HCT116 (cell line): ENCODE results near the gene SNAPC2. TPM values are rescaled to one million over a fixed set of nuclear protein-coding genes. Genes with fewer than 3 reads are reported as not detected.
A peak's percentile ranks its signal among the peaks of the same experiment; 100 is the strongest.

Experiments
- ATAC-seq: fragments of 200-7000 bp; cut with Tn5 transposase; 2 replicates; pipeline ENCODE4 v1.9.1; 2020; ENCODE audit warnings: mild to moderate bottlenecking, moderate library complexity
- BruUV-seq: library from RNA; stranded (reverse); fragments of 400-500 nt; replicated peaks from 2 replicates; lab custom pipeline; 2021; lab: Mats Ljungman, UMichigan
- CTCF ChIA-PET: fragments of 300-600 bp; sonication (Branson Sonifier 250); formaldehyde crosslinking; loops from one replicate; lab custom pipeline; 2021; ENCODE audit warnings: antibody characterized with exemption; lab: Charles Lee
- POLR2A ChIA-PET: fragments of 300-600, 350-600 bp; sonication (Branson Sonifier 250); formaldehyde crosslinking; loops from one replicate; lab custom pipeline; 2021; ENCODE audit warnings: antibody characterized with exemption; lab: Charles Lee
- RAD21 ChIA-PET, 2 experiments: fragments of 300-600 bp; sonication (Branson Sonifier 250); formaldehyde crosslinking; loops; one replicate each; lab custom pipeline; 2023; ENCODE audit warnings: low total read pairs in 2 of 2; ENCODE audit not compliant: uncharacterized antibody in 2 of 2, unreplicated experiment in 2 of 2, low non-redundant PET in 1 of 2; lab: Charles Lee
- DNase-seq: peaks from one replicate; pipeline ENCODE4 v3.0.0-alpha.2; 2010; ENCODE audit warnings: low read depth, low spot score
- H2AFZ ChIP-seq: fragments of 200-600 bp; shearing (Covaris generic), sonication (generic); 2 replicates; pipeline ENCODE4 v1.6.1; 2017; ENCODE audit warnings: low read depth, mixed run types, mixed read lengths, antibody characterized with exemption, low read length; ENCODE audit not compliant: poor library complexity, severe bottlenecking
- H3K27ac ChIP-seq: 2 replicates; pipeline ENCODE4 v1.5.1; 2012; ENCODE audit warnings: low read depth, low read length
- H3K27me3 ChIP-seq: fragments of 200-600 bp; sonication (generic); 2 replicates; pipeline ENCODE4 v1.6.1; 2016; ENCODE audit warnings: mixed run types, low read length, mixed read lengths; ENCODE audit not compliant: insufficient read depth
- H3K36me3 ChIP-seq, 2 experiments: fragments of 200-500 bp in 1 of 2; fragments of 200-600 bp in 1 of 2; sonication (Bioruptor generic) in 1 of 2; sonication (generic) in 1 of 2; 2 replicates each; pipeline versions ENCODE4 v1.5.1 to v1.6.1; 2014 to 2016; ENCODE audit warnings: low read length in 2 of 2, inconsistent platforms in 1 of 2, mixed read lengths in 1 of 2, mixed run types in 1 of 2; ENCODE audit not compliant: insufficient read depth in 2 of 2, control insufficient read depth in 1 of 2
- H3K4me1 ChIP-seq, 2 experiments: fragments of 200-600 bp in 1 of 2; sonication (generic) in 1 of 2; 2 replicates each; pipeline versions ENCODE4 v1.5.1 to v1.6.1; 2012 to 2017; ENCODE audit warnings: low read length in 2 of 2, inconsistent platforms in 1 of 2, mild to moderate bottlenecking in 1 of 2, mixed read lengths in 1 of 2, mixed run types in 1 of 2, moderate library complexity in 1 of 2; ENCODE audit not compliant: insufficient read depth in 2 of 2, control insufficient read depth in 1 of 2
- H3K4me2 ChIP-seq: fragments of 200-600 bp; sonication (generic); 2 replicates; pipeline ENCODE4 v1.6.1; 2017; ENCODE audit warnings: mixed run types, low read length, mixed read lengths
- H3K4me3 ChIP-seq, 2 experiments: fragments of 200-600 bp in 1 of 2; sonication (generic) in 1 of 2; replicated peaks in 1 of 2; 2 replicates each; pipeline ENCODE4 v1.5.1; 2011 to 2016; ENCODE audit warnings: low read length in 2 of 2, control low read depth in 1 of 2, low read depth in 1 of 2, mild to moderate bottlenecking in 1 of 2, mixed read lengths in 1 of 2, mixed run types in 1 of 2
- H3K79me2 ChIP-seq: fragments of 200-600 bp; sonication (generic); 2 replicates; pipeline ENCODE4 v1.6.1; 2017; ENCODE audit warnings: mild to moderate bottlenecking, mixed run types, low read length, moderate library complexity, mixed read lengths; ENCODE audit not compliant: insufficient read depth
- H3K9ac ChIP-seq: fragments of 200-600 bp; sonication (generic); 2 replicates; pipeline ENCODE4 v1.6.1; 2016; ENCODE audit warnings: low read length, mixed read lengths
- H3K9me2 ChIP-seq: fragments of 200-600 bp; sonication (generic), shearing (Covaris generic); 2 replicates; pipeline ENCODE4 v1.6.1; 2017; ENCODE audit warnings: mixed run types, mild to moderate bottlenecking, moderate library complexity; ENCODE audit not compliant: insufficient read depth
- H3K9me3 ChIP-seq, 2 experiments: fragments of 200-500 bp in 1 of 2; fragments of 200-600 bp in 1 of 2; sonication (Bioruptor generic) in 1 of 2; sonication (generic) in 1 of 2; 2 replicates each; pipeline ENCODE4 v1.6.1; 2014 to 2017; ENCODE audit warnings: low read length in 2 of 2, mixed read lengths in 2 of 2, inconsistent platforms in 1 of 2, low read depth in 1 of 2, mild to moderate bottlenecking in 1 of 2, mixed run types in 1 of 2, moderate library complexity in 1 of 2; ENCODE audit not compliant: control insufficient read depth in 1 of 2, insufficient read depth in 1 of 2
- H4K20me1 ChIP-seq: fragments of 200-600 bp; sonication (generic), shearing (Covaris generic); 2 replicates; pipeline ENCODE4 v1.6.1; 2017; ENCODE audit warnings: mixed run types, mild to moderate bottlenecking, moderate library complexity; ENCODE audit not compliant: insufficient read depth
- CBX3 ChIP-seq: IDR thresholded peaks from 2 replicates; pipeline ENCODE4 v1.6.1; 2012; ENCODE audit warnings: low read depth
- CEBPB ChIP-seq: IDR thresholded peaks from 2 replicates; pipeline ENCODE4 v1.6.1; 2012; ENCODE audit warnings: low read depth
- EGR1 ChIP-seq: IDR thresholded peaks from 2 replicates; pipeline ENCODE4 v1.6.1; 2012; ENCODE audit warnings: low read depth
- ELF1 ChIP-seq: IDR thresholded peaks from 2 replicates; pipeline ENCODE4 v1.6.1; 2012; ENCODE audit warnings: low read depth, borderline replicate concordance
- EZH2 ChIP-seq: fragments of 200-600 bp; sonication (generic); IDR thresholded peaks from 2 replicates; pipeline ENCODE4 v1.6.1; 2017; ENCODE audit warnings: antibody characterized with exemption, mixed run types
- EZH2phosphoT487 ChIP-seq: fragments of 200-600 bp; IDR thresholded peaks from 2 replicates; pipeline ENCODE4 v1.6.1; 2018; ENCODE audit warnings: antibody characterized with exemption, borderline replicate concordance
- FOSL1 ChIP-seq: IDR thresholded peaks from 2 replicates; pipeline ENCODE4 v1.6.1; 2012; ENCODE audit warnings: low read depth
- JUND ChIP-seq: IDR thresholded peaks from 2 replicates; pipeline ENCODE4 v1.6.1; 2012
- SIN3A ChIP-seq: IDR thresholded peaks from 2 replicates; pipeline ENCODE4 v1.6.1; 2012; ENCODE audit warnings: low read depth
- SP1 ChIP-seq: IDR thresholded peaks from 2 replicates; pipeline ENCODE4 v1.6.1; 2012; ENCODE audit warnings: low read depth
- SRF ChIP-seq: IDR thresholded peaks from 2 replicates; pipeline ENCODE4 v1.6.1; 2012; ENCODE audit warnings: low read depth
- TCF7L2 ChIP-seq: IDR thresholded peaks from 2 replicates; pipeline ENCODE4 v1.7.0; 2011; ENCODE audit warnings: borderline replicate concordance, inconsistent platforms; ENCODE audit not compliant: insufficient read depth, insufficient read length; ENCODE audit errors: extremely low read depth
- YY1 ChIP-seq: IDR thresholded peaks from 2 replicates; pipeline ENCODE4 v1.6.1; 2011; ENCODE audit warnings: low read length, low read depth, moderate library complexity, mild to moderate bottlenecking; ENCODE audit not compliant: insufficient replicate concordance; ENCODE audit errors: extremely low read depth
- ZFX ChIP-seq: fragments of 450-650 bp; IDR thresholded peaks from 2 replicates; pipeline ENCODE4 v1.6.1; 2017
- ZNF274 ChIP-seq: fragments of 200-500 bp; sonication (Bioruptor generic); IDR thresholded peaks from 2 replicates; pipeline ENCODE4 v1.6.1; 2014; ENCODE audit warnings: mild to moderate bottlenecking, low read depth, low read length, inconsistent platforms
- intact Hi-C: fragments of 100-400 bp; cut with micrococcal nuclease; formaldehyde crosslinking; loops from 2 replicates; pipeline ENCODE4 v1.10.0; 2022
- total RNA-seq: library from RNA; stranded (reverse); gene quantifications from one replicate; pipeline ENCODE4 v1.2.1, GENCODE V29; 2021; ENCODE audit not compliant: unreplicated experiment
- TF ChIP-seq, protein P1 (sequence below): IDR thresholded peaks from 2 replicates; pipeline ENCODE4 v1.6.1; 2012; ENCODE audit warnings: low read depth
- TF ChIP-seq, protein P2 (sequence below): IDR thresholded peaks from 2 replicates; pipeline ENCODE4 v1.6.1; 2012
- TF ChIP-seq, protein P3 (sequence below), 3 experiments: fragments of 200-600 bp in 1 of 3; sonication (generic) in 1 of 3; IDR thresholded peaks in 2 of 3; conservative IDR thresholded peaks in 1 of 3; 2 replicates each; pipeline ENCODE4 v1.5.1; 2012 to 2017; ENCODE audit warnings: low read depth in 2 of 3, low read length in 2 of 3, antibody characterized with exemption in 1 of 3, borderline replicate concordance in 1 of 3, control low read depth in 1 of 3, mild to moderate bottlenecking in 1 of 3, mixed read lengths in 1 of 3, mixed run types in 1 of 3, moderate library complexity in 1 of 3; ENCODE audit not compliant: insufficient read depth in 1 of 3
- TF ChIP-seq, protein P4 (sequence below): IDR thresholded peaks from 2 replicates; pipeline ENCODE4 v1.6.1; 2012

The SNAPC2 gene
- total RNA-seq, 1 experiment from 2014 or later: 42.9 TPM

DNA sequence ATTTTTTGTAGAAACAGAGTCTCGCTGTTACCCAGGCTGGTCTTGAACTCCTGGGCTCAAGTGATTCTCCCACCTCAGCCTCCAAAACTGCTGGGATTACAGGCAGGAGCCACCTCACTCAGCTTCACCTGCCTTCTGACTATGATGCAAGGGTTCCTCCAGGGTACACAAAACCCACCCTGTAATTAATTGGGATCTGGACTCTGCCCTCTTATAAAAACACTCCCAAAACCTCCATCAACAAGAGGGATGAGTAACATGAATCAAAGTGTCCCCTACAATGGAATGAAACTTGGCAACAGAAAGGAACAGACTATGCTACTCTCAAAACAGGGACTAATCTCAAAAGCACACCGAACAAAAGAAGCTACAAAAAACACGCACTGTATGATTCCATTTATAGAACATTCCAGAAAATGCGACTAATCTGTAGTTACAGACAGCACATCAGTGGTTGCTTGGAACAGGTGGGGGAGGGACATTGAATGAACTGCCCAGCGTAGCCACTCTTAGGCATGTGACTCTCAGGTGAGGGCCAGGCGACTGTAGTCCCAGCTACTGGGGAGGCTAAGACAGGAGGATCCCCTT is 42.8 kb upstream of the SNAPC2 start:
- Histone ChIP-seq H3K36me3 (no peaks in the 10 kb centered on the region), H3K9me2 (no peaks in the 10 kb centered on the region), H3K9me3 (no peaks in the 10 kb centered on the region), H3K27ac (no peak overlapping the region), H3K4me3 (no peak overlapping the region), H3K9ac (no peak overlapping the region), H4K20me1 (no peaks in the 10 kb centered on the region), H3K79me2 (no peaks in the 10 kb centered on the region), H3K4me2 (peak overlapping the region; percentile 23; the same call in 1 of the 2 replicates), H3K27me3 (no peaks in the 10 kb centered on the region), H2AFZ (no peak overlapping the region), H3K4me1 (peaks cover 7 to 25% of the 10 kb centered on the region in 2 experiments; a peak in 3 of 4 replicates)
- ChIA-PET POLR2A (no interaction called here), RAD21 (interaction anchor here in 1 of 2 experiments (0.5 kb wide), 1 partner anchor 43 kb away, joined by 3 read pairs; the partner anchor contains the start of gene SNAPC2), CTCF (interaction anchor here (1.6 kb wide), 1 partner anchor 8 kb away, joined by 4 read pairs; no protein-coding TSS in a partner anchor)
- no peak for ATAC-seq
- no peak for DNase-seq
- intact Hi-C loops: no loop called here
- TF ChIP-seq FOSL1 (no peak), CEBPB (no peak), EZH2 (no peak), CBX3 (no peak), ZNF274 (no peak), TCF7L2 (no peak), EZH2phosphoT487 (no peak), ELF1 (no peak), SP1 (no peak), JUND (no peak), YY1 (no peak), SRF (no peak), ZFX (no peak), EGR1 (no peak), SIN3A (no peak)
- TF ChIP-seq, protein P1, sequence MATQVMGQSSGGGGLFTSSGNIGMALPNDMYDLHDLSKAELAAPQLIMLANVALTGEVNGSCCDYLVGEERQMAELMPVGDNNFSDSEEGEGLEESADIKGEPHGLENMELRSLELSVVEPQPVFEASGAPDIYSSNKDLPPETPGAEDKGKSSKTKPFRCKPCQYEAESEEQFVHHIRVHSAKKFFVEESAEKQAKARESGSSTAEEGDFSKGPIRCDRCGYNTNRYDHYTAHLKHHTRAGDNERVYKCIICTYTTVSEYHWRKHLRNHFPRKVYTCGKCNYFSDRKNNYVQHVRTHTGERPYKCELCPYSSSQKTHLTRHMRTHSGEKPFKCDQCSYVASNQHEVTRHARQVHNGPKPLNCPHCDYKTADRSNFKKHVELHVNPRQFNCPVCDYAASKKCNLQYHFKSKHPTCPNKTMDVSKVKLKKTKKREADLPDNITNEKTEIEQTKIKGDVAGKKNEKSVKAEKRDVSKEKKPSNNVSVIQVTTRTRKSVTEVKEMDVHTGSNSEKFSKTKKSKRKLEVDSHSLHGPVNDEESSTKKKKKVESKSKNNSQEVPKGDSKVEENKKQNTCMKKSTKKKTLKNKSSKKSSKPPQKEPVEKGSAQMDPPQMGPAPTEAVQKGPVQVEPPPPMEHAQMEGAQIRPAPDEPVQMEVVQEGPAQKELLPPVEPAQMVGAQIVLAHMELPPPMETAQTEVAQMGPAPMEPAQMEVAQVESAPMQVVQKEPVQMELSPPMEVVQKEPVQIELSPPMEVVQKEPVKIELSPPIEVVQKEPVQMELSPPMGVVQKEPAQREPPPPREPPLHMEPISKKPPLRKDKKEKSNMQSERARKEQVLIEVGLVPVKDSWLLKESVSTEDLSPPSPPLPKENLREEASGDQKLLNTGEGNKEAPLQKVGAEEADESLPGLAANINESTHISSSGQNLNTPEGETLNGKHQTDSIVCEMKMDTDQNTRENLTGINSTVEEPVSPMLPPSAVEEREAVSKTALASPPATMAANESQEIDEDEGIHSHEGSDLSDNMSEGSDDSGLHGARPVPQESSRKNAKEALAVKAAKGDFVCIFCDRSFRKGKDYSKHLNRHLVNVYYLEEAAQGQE: no peak
- TF ChIP-seq, protein P2, sequence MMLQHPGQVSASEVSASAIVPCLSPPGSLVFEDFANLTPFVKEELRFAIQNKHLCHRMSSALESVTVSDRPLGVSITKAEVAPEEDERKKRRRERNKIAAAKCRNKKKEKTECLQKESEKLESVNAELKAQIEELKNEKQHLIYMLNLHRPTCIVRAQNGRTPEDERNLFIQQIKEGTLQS: no peak
- TF ChIP-seq, protein P3, sequence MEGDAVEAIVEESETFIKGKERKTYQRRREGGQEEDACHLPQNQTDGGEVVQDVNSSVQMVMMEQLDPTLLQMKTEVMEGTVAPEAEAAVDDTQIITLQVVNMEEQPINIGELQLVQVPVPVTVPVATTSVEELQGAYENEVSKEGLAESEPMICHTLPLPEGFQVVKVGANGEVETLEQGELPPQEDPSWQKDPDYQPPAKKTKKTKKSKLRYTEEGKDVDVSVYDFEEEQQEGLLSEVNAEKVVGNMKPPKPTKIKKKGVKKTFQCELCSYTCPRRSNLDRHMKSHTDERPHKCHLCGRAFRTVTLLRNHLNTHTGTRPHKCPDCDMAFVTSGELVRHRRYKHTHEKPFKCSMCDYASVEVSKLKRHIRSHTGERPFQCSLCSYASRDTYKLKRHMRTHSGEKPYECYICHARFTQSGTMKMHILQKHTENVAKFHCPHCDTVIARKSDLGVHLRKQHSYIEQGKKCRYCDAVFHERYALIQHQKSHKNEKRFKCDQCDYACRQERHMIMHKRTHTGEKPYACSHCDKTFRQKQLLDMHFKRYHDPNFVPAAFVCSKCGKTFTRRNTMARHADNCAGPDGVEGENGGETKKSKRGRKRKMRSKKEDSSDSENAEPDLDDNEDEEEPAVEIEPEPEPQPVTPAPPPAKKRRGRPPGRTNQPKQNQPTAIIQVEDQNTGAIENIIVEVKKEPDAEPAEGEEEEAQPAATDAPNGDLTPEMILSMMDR (IDR thresholded peaks at IDR 0.05 in 2 of 3, conservative IDR thresholded peaks at IDR 0.05 in 1 of 3; ENCODE audit: borderline replicate concordance in 1 of 3, insufficient read depth in 1 of 3, low read depth in 2 of 3, low read length in 2 of 3): no peak
- TF ChIP-seq, protein P4, sequence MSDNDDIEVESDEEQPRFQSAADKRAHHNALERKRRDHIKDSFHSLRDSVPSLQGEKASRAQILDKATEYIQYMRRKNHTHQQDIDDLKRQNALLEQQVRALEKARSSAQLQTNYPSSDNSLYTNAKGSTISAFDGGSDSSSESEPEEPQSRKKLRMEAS: no peak
- BruUV-seq: no TSS peak
